Hepatocyte (in vitro differentiated cells): Measurements from ENCODE around the gene STT3B. TPM values are rescaled to one million over a fixed set of nuclear protein-coding genes. Genes with fewer than 3 reads are reported as not detected.

Experiments used
- DNase-seq: peaks from one replicate; pipeline ENCODE4 v3.0.0-alpha.2; 2016; ENCODE audit warnings: low spot score
- H2AFZ ChIP-seq: fragments of 200-600 bp; sonication (generic); 2 replicates; pipeline ENCODE4 v1.6.0; 2016; ENCODE audit warnings: antibody characterized with exemption, mild to moderate bottlenecking
- H3K27ac ChIP-seq: fragments of 200-600 bp; sonication (generic); 2 replicates; pipeline ENCODE4 v1.5.1; 2016; ENCODE audit warnings: mild to moderate bottlenecking
- H3K27me3 ChIP-seq: fragments of 200-600 bp; sonication (generic); 2 replicates; pipeline ENCODE4 v1.6.1; 2016
- H3K36me3 ChIP-seq: fragments of 200-600 bp; sonication (generic); replicated peaks from 2 replicates; pipeline ENCODE4 v1.5.1; 2016; ENCODE audit warnings: low read depth; ENCODE audit not compliant: insufficient read depth
- H3K4me1 ChIP-seq: fragments of 200-600 bp; sonication (generic); 2 replicates; pipeline ENCODE4 v1.5.1; 2016; ENCODE audit warnings: mild to moderate bottlenecking, moderate library complexity; ENCODE audit not compliant: insufficient read depth
- H3K4me2 ChIP-seq: fragments of 200-600 bp; sonication (generic); 2 replicates; pipeline ENCODE4 v1.6.0; 2016
- H3K4me3 ChIP-seq: fragments of 200-600 bp; sonication (generic); 2 replicates; pipeline ENCODE4 v1.5.1; 2016; ENCODE audit warnings: mild to moderate bottlenecking
- H3K79me2 ChIP-seq: fragments of 200-600 bp; sonication (generic); 2 replicates; pipeline ENCODE4 v1.6.0; 2017; ENCODE audit warnings: mild to moderate bottlenecking
- H3K9me2 ChIP-seq: fragments of 200-600 bp; sonication (generic); replicated peaks from 2 replicates; pipeline ENCODE4 v1.6.0; 2017; ENCODE audit warnings: mild to moderate bottlenecking; ENCODE audit not compliant: insufficient read depth
- H3K9me3 ChIP-seq: fragments of 200-600 bp; sonication (generic); 2 replicates; pipeline ENCODE4 v1.5.1; 2016; ENCODE audit warnings: low read depth, mild to moderate bottlenecking
- H4K20me1 ChIP-seq: fragments of 200-600 bp; sonication (generic); 2 replicates; pipeline ENCODE4 v1.6.0; 2016; ENCODE audit warnings: mild to moderate bottlenecking; ENCODE audit not compliant: insufficient read depth, poor library complexity, severe bottlenecking
- CTCF ChIP-seq: fragments of 200-600 bp; sonication (generic); IDR thresholded peaks from 2 replicates; pipeline ENCODE4 v1.5.1; 2016; ENCODE audit warnings: antibody characterized with exemption, mild to moderate bottlenecking; ENCODE audit not compliant: poor library complexity
- EZH2 ChIP-seq: fragments of 200-600 bp; sonication (generic); IDR thresholded peaks from 2 replicates; pipeline ENCODE4 v1.6.1; 2016; ENCODE audit warnings: antibody characterized with exemption, mild to moderate bottlenecking, borderline replicate concordance
- EZH2phosphoT487 ChIP-seq: fragments of 200-600 bp; sonication (generic); IDR thresholded peaks from one replicate; pipeline ENCODE4 v1.6.1; 2018; ENCODE audit warnings: antibody characterized with exemption, mild to moderate bottlenecking, low read depth, moderate library complexity; ENCODE audit not compliant: unreplicated experiment, severe bottlenecking
- WGBS: methylation state at CpG from one replicate; pipeline ENCODE4 v1.1.6; 2016; ENCODE audit warnings: low lambda C conversion rate; ENCODE audit errors: missing lambda C conversion rate; 5-methylcytosine and 5-hydroxymethylcytosine counted together
- polyA plus RNA-seq: library from polyadenylated mRNA; unstranded; fragments of >200 nt; fragmentation: Nextera tagmentation; extraction: Ambion mirVana; gene quantifications from 2 replicates; pipeline ENCODE4 v1.2.1, GENCODE V29; 2016
- total RNA-seq: library from RNA; depleted of rRNA; stranded (reverse); fragments of >200 nt; gene quantifications from 2 replicates; pipeline ENCODE4 v1.2.3, GENCODE V29; 2014

STT3B gene
- total and polyA plus RNA-seq, 2 experiments from 2014 or later = 101 to 253 TPM

DNA sequence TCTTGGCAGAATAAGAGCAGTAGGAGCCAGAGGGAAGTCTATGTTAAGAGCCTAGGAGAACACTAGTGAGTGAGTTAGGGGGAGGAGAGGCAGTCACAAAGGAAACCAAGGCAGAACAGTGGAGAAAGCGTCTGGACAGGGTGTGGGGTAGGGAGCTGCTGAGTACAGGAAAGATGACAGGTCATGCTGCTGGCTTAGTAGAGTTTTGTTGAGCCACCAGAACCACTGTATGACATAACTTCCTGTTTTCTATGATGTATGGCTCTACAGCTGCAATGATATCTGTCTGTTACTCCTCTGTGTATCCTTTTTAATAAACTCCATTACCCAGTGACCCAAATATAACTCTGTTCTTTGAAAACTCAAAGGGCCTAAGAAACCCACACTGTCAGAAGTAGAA is 10.6 kb upstream of the STT3B start:
- no peak for DNase-seq
- Histone ChIP-seq H3K4me1 (no peaks in the 10 kb centered on the region), H3K9me3 (no peaks in the 10 kb centered on the region), H3K4me3 (no peak overlapping the region), H3K9me2 (no peaks in the 10 kb centered on the region), H3K4me2 (no peak overlapping the region), H2AFZ (no peak overlapping the region), H3K27me3 (no peaks in the 10 kb centered on the region), H3K36me3 (no peaks in the 10 kb centered on the region), H3K27ac (no peak overlapping the region), H4K20me1 (no peaks in the 10 kb centered on the region), H3K79me2 (no peaks in the 10 kb centered on the region)
- no peak for TF ChIP-seq EZH2phosphoT487
- no peak for TF ChIP-seq CTCF
- TF ChIP-seq EZH2 = no peak
- WGBS = 91% methylated on average over 1 of the region's 1 CpG

DNA sequence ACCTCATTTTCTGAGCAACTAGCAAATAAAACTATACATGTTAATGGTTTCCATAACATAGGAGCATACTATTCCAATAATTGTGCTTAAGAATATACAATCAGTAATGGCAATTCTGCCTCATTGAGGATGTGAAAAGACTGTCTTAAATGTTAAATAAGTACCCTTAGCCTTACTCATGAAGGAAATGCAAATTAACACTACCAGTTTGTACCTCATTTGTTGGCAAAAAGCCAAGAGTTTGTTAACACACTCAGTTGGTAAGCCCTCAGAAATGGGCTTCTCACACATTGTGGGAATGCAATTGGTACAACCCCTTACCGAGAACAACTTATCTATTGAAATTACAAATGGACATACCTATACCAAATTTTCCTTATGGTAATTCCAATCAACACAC is 9.2 kb upstream of the STT3B start:
- Histone ChIP-seq H3K27me3 (no peaks in the 10 kb centered on the region), H3K27ac (no peak overlapping the region), H3K9me2 (no peaks in the 10 kb centered on the region), H3K4me2 (no peak overlapping the region), H3K79me2 (no peaks in the 10 kb centered on the region), H3K4me1 (no peaks in the 10 kb centered on the region), H4K20me1 (no peaks in the 10 kb centered on the region), H2AFZ (no peak overlapping the region), H3K9me3 (no peaks in the 10 kb centered on the region), H3K36me3 (no peaks in the 10 kb centered on the region), H3K4me3 (no peak overlapping the region)
- WGBS = 88% methylated on average over 1 of the region's 1 CpG
- DNase-seq = no peak
- TF ChIP-seq EZH2phosphoT487 (no peak), EZH2 (no peak), CTCF (no peak)

DNA sequence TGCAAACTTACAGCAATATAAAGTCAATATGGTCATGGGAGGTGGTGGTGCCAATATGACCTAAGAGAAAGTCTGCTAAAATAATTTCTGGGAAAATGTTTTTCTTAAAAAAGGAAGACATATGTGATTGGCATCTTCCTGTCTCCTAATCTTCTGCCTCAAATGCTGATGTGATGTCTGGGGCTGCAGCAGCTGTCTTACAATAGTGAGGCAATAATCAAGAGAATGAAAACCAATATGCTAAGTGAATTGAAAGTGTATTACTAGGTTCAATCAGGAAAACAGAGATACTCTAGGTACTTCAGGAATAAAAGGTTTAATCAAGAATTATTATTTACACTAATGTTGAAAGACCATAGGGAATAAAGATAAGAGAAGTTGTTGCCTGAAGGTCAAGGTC is 7.2 kb upstream of the STT3B start:
- H3K4me2 ChIP-seq = no peak overlapping the region
- no peaks in the 10 kb centered on the region for H3K27me3 ChIP-seq
- no peak overlapping the region for H3K27ac ChIP-seq
- no peak overlapping the region for H2AFZ ChIP-seq
- H3K4me3 ChIP-seq = no peak overlapping the region
- no peaks in the 10 kb centered on the region for H3K9me3 ChIP-seq
- H4K20me1 ChIP-seq = no peaks in the 10 kb centered on the region
- no peak for TF ChIP-seq CTCF
- TF ChIP-seq EZH2 = no peak
- no peak for TF ChIP-seq EZH2phosphoT487
- DNase-seq = no peak
- H3K79me2 ChIP-seq = peaks cover 4% of the 10 kb centered on the region
- no peaks in the 10 kb centered on the region for H3K4me1 ChIP-seq
- H3K36me3 ChIP-seq = no peaks in the 10 kb centered on the region
- H3K9me2 ChIP-seq = no peaks in the 10 kb centered on the region

DNA sequence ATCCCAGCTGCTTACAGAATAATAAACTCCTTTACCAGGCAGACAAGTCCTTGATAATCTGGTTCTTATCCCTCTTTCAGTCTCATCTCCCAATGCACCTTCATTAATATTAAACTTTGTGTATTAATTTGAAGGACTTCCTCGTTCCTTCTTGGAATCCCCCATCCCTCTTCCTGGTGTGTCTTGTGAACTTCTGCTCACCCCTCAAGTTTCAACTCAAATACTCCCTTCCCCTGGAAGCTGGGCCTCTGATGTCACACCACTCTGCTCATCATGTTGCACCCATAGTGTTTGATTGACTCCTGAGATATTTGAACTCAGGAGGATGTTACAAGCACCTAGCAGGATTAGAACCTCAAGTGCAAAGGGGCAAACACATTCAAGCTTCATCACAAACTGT is 3.3 kb upstream of the STT3B start:
- peaks cover 9% of the 10 kb centered on the region for H4K20me1 ChIP-seq
- TF ChIP-seq EZH2 (no peak), CTCF (no peak), EZH2phosphoT487 (no peak)
- no peaks in the 10 kb centered on the region for H3K4me1 ChIP-seq
- H3K79me2 ChIP-seq = peaks cover 22% of the 10 kb centered on the region
- no peaks in the 10 kb centered on the region for H3K9me2 ChIP-seq
- no peaks in the 10 kb centered on the region for H3K9me3 ChIP-seq
- no peak overlapping the region for H2AFZ ChIP-seq
- no peaks in the 10 kb centered on the region for H3K36me3 ChIP-seq
- no peak overlapping the region for H3K27ac ChIP-seq
- H3K27me3 ChIP-seq = no peaks in the 10 kb centered on the region
- H3K4me3 ChIP-seq = no peak overlapping the region
- no peak overlapping the region for H3K4me2 ChIP-seq
- 7% methylated on average over 1 of the region's 1 CpG for WGBS
- DNase-seq = no peak
